GM12891 (cell line): Measurements from ENCODE around the gene PRPF6.

Experiments
- POLR2A ChIP-seq: IDR thresholded peaks from 2 replicates; pipeline ENCODE4 v1.6.1; 2011; ENCODE audit warnings: low read depth, low read length, control low read depth
- POLR2AphosphoS5 ChIP-seq: IDR thresholded peaks from 2 replicates; pipeline ENCODE4 v1.6.1; 2011; ENCODE audit warnings: low read depth, low read length, control low read depth
- SPI1 ChIP-seq: IDR thresholded peaks from 2 replicates; pipeline ENCODE4 v1.6.1; 2011; ENCODE audit warnings: low read depth, low read length, control low read depth
- TAF1 ChIP-seq: IDR thresholded peaks from 2 replicates; pipeline ENCODE4 v1.6.1; 2011; ENCODE audit warnings: low read depth, low read length, control low read depth

- TF ChIP-seq POLR2A = no peak; the same call in none of the 2 replicates
- TF ChIP-seq SPI1 = no peak
- no peak for TF ChIP-seq TAF1
- TF ChIP-seq POLR2AphosphoS5 = no peak
Observed at GRCh38 chr20:64031822-64032314, 50.9 kb downstream of the PRPF6 start.
